Neural cell (in vitro differentiated cells): ENCODE measurements around the gene SPNS1. TPM values are rescaled to one million over a fixed set of nuclear protein-coding genes. Genes with fewer than 3 reads are reported as not detected.

Experiments used
- H2AFZ ChIP-seq: fragments of 200-600, 300-800 bp; sonication (generic), shearing (Covaris generic); 2 replicates; pipeline ENCODE4 v1.6.0; 2014; ENCODE audit warnings: low read depth, mild to moderate bottlenecking, antibody characterized with exemption, low read length, moderate library complexity
- H3F3A ChIP-seq: fragments of 200-600 bp; shearing (Covaris generic); 2 replicates; pipeline ENCODE4 v1.6.1; 2016; ENCODE audit warnings: mild to moderate bottlenecking, moderate library complexity, mixed read lengths, antibody characterized with exemption, low read length; ENCODE audit not compliant: insufficient read depth, poor library complexity, severe bottlenecking
- H3K27ac ChIP-seq: fragments of 200-600, 300-800 bp; sonication (generic), shearing (Covaris generic); 2 replicates; pipeline ENCODE4 v1.5.1; 2014; ENCODE audit warnings: mild to moderate bottlenecking, low read length, moderate library complexity
- H3K27me3 ChIP-seq: fragments of 300-800, 200-600 bp; sonication (generic), shearing (Covaris generic); 2 replicates; pipeline ENCODE4 v1.6.0; 2014; ENCODE audit warnings: mild to moderate bottlenecking, low read depth, low read length, moderate library complexity; ENCODE audit not compliant: insufficient read depth
- H3K36me3 ChIP-seq: fragments of 300-800, 200-600 bp; sonication (generic), shearing (Covaris generic); 2 replicates; pipeline ENCODE4 v1.5.1; 2014; ENCODE audit warnings: mild to moderate bottlenecking, antibody characterized with exemption, low read length, moderate library complexity; ENCODE audit not compliant: insufficient read depth
- H3K4me2 ChIP-seq: fragments of 300-800, 200-600 bp; sonication (generic), shearing (Covaris generic); 2 replicates; pipeline ENCODE4 v1.6.0; 2014; ENCODE audit warnings: mild to moderate bottlenecking, low read length
- H3K4me3 ChIP-seq: fragments of 300-800, 200-600 bp; sonication (generic), shearing (Covaris generic); 2 replicates; pipeline ENCODE4 v1.5.1; 2014; ENCODE audit warnings: mild to moderate bottlenecking, low read length, moderate library complexity
- H3K79me2 ChIP-seq: fragments of 200-600 bp; shearing (Covaris generic); replicated peaks from 2 replicates; pipeline ENCODE4 v1.6.0; 2014; ENCODE audit warnings: mild to moderate bottlenecking, low read length, moderate library complexity; ENCODE audit not compliant: insufficient read depth
- H3K9ac ChIP-seq: fragments of 300-800, 200-600 bp; sonication (generic), shearing (Covaris generic); 2 replicates; pipeline ENCODE4 v1.6.1; 2016; ENCODE audit warnings: mild to moderate bottlenecking, low read length, mixed read lengths
- H3K9me2 ChIP-seq: fragments of 200-600 bp; shearing (Covaris generic); 2 replicates; pipeline ENCODE4 v1.6.1; 2016; ENCODE audit warnings: mild to moderate bottlenecking, low read length, mixed read lengths; ENCODE audit not compliant: insufficient read depth
- H3K9me3 ChIP-seq: fragments of 200-600, 300-800 bp; sonication (generic), shearing (Covaris generic); 2 replicates; pipeline ENCODE4 v1.6.1; 2016; ENCODE audit warnings: mild to moderate bottlenecking, mixed run types, low read length, moderate library complexity, mixed read lengths
- H4K20me1 ChIP-seq: fragments of 200-600 bp; shearing (Covaris generic); 2 replicates; pipeline ENCODE4 v1.6.1; 2016; ENCODE audit warnings: mild to moderate bottlenecking, mixed run types; ENCODE audit not compliant: insufficient read depth
- EP300 ChIP-seq: fragments of 450-650 bp; conservative IDR thresholded peaks from 2 replicates; pipeline ENCODE4 v1.6.1; 2014; ENCODE audit warnings: antibody characterized with exemption, mild to moderate bottlenecking, moderate library complexity; ENCODE audit not compliant: poor library complexity, severe bottlenecking
- EZH2 ChIP-seq: fragments of 200-600, 300-800 bp; shearing (Covaris generic), sonication (generic); IDR thresholded peaks from 2 replicates; pipeline ENCODE4 v1.6.1; 2014; ENCODE audit warnings: antibody characterized with exemption, low read length, borderline replicate concordance, mild to moderate bottlenecking; ENCODE audit not compliant: insufficient read depth, poor library complexity, severe bottlenecking
- MXI1 ChIP-seq: fragments of 450-650 bp; conservative IDR thresholded peaks from 2 replicates; pipeline ENCODE4 v1.6.1; 2014; ENCODE audit warnings: antibody characterized with exemption, mild to moderate bottlenecking; ENCODE audit not compliant: poor library complexity, severe bottlenecking
- POLR2AphosphoS5 ChIP-seq: IDR thresholded peaks from 2 replicates; pipeline ENCODE4 v1.6.1; 2012
- RAD21 ChIP-seq: fragments of 450-650 bp; conservative IDR thresholded peaks from 2 replicates; pipeline ENCODE4 v1.6.1; 2014; ENCODE audit warnings: antibody characterized with exemption, mild to moderate bottlenecking, moderate library complexity
- REST ChIP-seq: IDR thresholded peaks from 2 replicates; pipeline ENCODE4 v1.6.1; 2012; ENCODE audit warnings: borderline replicate concordance
- SMC3 ChIP-seq: fragments of 450-650 bp; conservative IDR thresholded peaks from 2 replicates; pipeline ENCODE4 v1.6.1; 2014; ENCODE audit warnings: antibody characterized with exemption, mild to moderate bottlenecking, moderate library complexity; ENCODE audit not compliant: poor library complexity
- TAF1 ChIP-seq: IDR thresholded peaks from 2 replicates; pipeline ENCODE4 v1.6.1; 2012; ENCODE audit warnings: low read depth
- polyA plus RNA-seq: library from polyadenylated mRNA; depleted of rRNA; stranded (reverse); fragments of >200 nt; gene quantifications from 2 replicates; pipeline ENCODE4 v1.2.3, GENCODE V29; 2014
- TF ChIP-seq, protein P1 (sequence below): fragments of 450-650 bp; IDR thresholded peaks from 2 replicates; pipeline ENCODE4 v1.5.1; 2014; ENCODE audit warnings: antibody characterized with exemption, mild to moderate bottlenecking, moderate library complexity; ENCODE audit not compliant: poor library complexity, severe bottlenecking

The SPNS1 gene
- polyA plus RNA-seq, 1 donor from 2014 or later: 41.6 TPM

- Histone ChIP-seq H3K9ac (no peak overlapping the region), H3K4me3 (no peak overlapping the region), H3K27ac (no peak overlapping the region), H4K20me1 (no peaks in the 10 kb centered on the region), H3K9me2 (no peaks in the 10 kb centered on the region), H3K9me3 (no peaks in the 10 kb centered on the region), H3K79me2 (no peaks in the 10 kb centered on the region), H2AFZ (no peak overlapping the region), H3K27me3 (no peaks in the 10 kb centered on the region), H3F3A (no peaks in the 10 kb centered on the region), H3K36me3 (no peaks in the 10 kb centered on the region), H3K4me2 (no peak overlapping the region)
- no peak for TF ChIP-seq TAF1
- no peak for TF ChIP-seq MXI1
- no peak for TF ChIP-seq REST
- TF ChIP-seq, protein P1, sequence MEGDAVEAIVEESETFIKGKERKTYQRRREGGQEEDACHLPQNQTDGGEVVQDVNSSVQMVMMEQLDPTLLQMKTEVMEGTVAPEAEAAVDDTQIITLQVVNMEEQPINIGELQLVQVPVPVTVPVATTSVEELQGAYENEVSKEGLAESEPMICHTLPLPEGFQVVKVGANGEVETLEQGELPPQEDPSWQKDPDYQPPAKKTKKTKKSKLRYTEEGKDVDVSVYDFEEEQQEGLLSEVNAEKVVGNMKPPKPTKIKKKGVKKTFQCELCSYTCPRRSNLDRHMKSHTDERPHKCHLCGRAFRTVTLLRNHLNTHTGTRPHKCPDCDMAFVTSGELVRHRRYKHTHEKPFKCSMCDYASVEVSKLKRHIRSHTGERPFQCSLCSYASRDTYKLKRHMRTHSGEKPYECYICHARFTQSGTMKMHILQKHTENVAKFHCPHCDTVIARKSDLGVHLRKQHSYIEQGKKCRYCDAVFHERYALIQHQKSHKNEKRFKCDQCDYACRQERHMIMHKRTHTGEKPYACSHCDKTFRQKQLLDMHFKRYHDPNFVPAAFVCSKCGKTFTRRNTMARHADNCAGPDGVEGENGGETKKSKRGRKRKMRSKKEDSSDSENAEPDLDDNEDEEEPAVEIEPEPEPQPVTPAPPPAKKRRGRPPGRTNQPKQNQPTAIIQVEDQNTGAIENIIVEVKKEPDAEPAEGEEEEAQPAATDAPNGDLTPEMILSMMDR: no peak
- no peak for TF ChIP-seq EP300
- no peak for TF ChIP-seq SMC3
- no peak for TF ChIP-seq EZH2
- TF ChIP-seq RAD21: no peak
- no peak for TF ChIP-seq POLR2AphosphoS5
Measured at GRCh38 chr16:29028457-29029167, 54.0 kb downstream of the SPNS1 start.

GRCh38 chr16:29029168-29029994 is 54.8 kb downstream of the SPNS1 start:
- TF ChIP-seq MXI1 (no peak), REST (no peak), RAD21 (no peak), EP300 (no peak), SMC3 (no peak), TAF1 (no peak), POLR2AphosphoS5 (no peak)
- TF ChIP-seq, protein P1: no peak
- Histone ChIP-seq H3K9ac (no peak overlapping the region), H3K36me3 (no peaks in the 10 kb centered on the region), H3K27ac (no peak overlapping the region), H3K9me3 (no peaks in the 10 kb centered on the region), H3K9me2 (no peaks in the 10 kb centered on the region), H3F3A (no peaks in the 10 kb centered on the region), H2AFZ (no peak overlapping the region), H3K79me2 (no peaks in the 10 kb centered on the region), H3K4me2 (no peak overlapping the region), H3K4me3 (no peak overlapping the region), H4K20me1 (no peaks in the 10 kb centered on the region), H3K27me3 (no peaks in the 10 kb centered on the region)
